Activated effector memory CD4-positive, alpha-beta T cell treated with anti-CD3 and anti-CD28 coated beads, Interleukin-2, amount 50 U/mL, for 16 hours (primary cell): ENCODE results near the gene PDGFB.

Experiments used
- DNase-seq: peaks from one replicate; pipeline ENCODE4 v3.0.0-alpha.2; 2020

The PDGFB gene

DNA sequence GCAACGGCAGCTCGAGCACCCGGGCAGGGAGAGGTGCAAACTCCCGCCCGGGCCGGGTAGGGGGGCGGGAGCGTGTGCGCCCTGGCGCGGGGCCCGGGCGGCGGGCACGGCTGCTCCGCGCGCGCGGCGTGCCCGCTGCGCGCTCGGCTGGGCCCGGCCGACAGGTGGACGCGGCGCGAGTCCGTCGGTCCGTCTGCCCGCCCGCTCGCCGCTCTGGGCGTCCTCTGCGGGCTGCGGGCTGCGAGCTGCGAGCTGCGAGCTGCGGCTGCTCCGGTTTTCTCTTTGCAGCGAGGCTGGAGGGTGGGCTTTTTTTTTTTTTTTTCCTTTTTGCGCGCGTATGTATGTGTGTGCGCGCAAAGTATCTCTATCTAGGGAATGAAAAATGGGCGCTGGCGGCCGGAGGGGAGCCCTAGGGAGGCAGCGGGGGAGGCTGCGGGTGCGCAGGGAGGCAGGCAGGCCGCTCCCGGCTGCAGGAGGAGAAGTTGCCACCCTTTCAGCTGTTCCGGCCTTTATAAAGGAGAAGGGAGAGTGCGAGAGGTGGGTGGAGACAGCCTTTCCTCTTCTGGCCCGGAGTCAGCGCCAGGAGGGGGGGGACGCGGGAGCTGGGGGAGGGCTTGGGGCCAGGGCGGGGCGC, at the start of gene PDGFB:
Gene PDGFB (minus strand): TSS at position 487 of the 634 bp plus-strand sequence. CDS start 1,019 bp downstream, outside the sequence.
- no peak for DNase-seq

GRCh38 chr22:39293766-39294368, 49.1 kb upstream of the PDGFB start:
- no peak for DNase-seq

GRCh38 chr22:39292561-39293074, 47.8 kb upstream of the PDGFB start:
- no peak for DNase-seq

GRCh38 chr22:39292031-39292462, 47.3 kb upstream of the PDGFB start:
- no peak for DNase-seq

DNA sequence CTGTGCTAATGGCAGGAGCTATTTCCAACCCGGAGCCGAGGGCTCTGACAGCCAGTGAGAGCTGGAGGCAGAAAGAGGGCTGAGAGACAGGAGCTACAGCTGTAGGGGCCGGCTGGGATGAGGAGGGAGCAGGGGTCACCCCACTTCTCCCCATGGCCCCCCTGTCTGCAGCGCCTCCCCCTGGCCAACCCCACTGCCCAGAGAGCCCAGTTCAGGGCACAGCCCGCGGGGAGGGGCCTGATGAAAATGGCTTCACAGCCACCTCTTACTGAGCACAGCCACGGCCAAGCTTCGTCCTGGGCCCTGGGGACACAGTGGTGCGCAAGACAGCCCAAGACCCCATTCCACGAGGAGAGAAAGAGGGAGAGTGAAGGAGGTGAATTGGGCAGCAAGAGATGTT, 46.7 kb upstream of the PDGFB start:
- no peak for DNase-seq

DNA sequence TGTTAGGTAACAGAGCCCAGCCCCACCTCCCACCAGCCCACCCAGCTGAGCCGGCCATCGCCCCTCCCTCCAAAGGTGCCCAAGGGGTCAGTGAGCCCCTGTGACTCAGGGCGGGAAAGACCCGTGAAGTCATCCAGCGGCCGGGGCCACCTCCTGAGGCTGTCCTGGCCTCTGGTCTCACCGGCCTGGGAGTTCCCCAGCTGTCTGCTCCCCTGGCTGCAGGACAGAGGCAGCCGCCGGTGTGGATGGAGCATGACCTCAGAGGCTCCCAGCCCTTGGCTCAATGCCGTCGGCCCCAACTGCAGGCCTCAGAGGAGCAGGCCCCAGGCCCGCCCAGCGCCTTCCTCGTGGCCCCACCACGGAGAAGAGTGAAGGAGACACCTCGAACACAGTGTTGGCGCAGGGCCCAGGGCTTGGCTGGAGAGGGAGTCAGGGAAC, 46.0 kb upstream of the PDGFB start:
- no peak for DNase-seq

DNA sequence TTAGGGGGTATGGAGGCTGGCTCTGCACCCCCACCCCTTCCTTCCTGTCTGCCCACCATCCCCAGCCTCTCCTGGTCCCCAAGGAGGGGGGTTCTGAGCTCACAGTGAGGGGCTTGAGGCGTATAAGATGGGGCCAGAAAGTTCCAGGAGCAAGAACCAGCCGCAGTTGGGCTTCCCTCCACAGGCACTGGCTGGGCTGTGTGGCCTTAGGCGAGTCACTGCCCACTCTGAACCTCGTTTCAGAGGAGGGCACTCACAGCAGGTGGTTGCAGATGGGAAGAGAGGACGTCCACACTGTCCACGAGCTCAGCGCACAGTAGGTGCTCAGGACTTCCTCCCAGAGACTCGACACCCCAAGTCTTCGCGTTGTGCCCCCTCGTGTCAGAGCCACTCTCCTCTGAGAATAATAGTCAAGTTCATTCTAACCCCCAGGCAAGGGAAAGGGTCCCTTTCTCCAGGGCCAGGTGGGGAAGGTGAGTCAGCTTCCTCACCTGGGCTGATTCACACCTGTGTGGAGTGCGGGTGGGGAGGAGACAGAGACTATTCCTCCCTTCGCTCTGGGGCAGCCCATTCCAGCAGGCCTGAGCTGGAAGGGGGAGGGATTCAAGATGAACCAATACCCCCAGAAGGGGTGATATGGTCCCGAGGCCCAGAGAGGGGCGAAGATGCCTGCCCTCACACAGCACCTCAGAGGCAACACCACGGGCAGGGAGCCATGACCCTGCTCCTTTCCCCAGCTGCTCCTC, 45.4 kb upstream of the PDGFB start:
- no peak for DNase-seq

GRCh38 chr22:39289533-39289932, 44.8 kb upstream of the PDGFB start:
- no peak for DNase-seq

GRCh38 chr22:39288135-39288898, 43.5 kb upstream of the PDGFB start:
- DNase-seq: no peak

- DNase-seq: no peak
These were observed 42.4 kb upstream of the PDGFB start for GRCh38 chr22:39287076-39287725.

- no peak for DNase-seq
These were observed 40.2 kb upstream of the PDGFB start for GRCh38 chr22:39284983-39285382.

DNA sequence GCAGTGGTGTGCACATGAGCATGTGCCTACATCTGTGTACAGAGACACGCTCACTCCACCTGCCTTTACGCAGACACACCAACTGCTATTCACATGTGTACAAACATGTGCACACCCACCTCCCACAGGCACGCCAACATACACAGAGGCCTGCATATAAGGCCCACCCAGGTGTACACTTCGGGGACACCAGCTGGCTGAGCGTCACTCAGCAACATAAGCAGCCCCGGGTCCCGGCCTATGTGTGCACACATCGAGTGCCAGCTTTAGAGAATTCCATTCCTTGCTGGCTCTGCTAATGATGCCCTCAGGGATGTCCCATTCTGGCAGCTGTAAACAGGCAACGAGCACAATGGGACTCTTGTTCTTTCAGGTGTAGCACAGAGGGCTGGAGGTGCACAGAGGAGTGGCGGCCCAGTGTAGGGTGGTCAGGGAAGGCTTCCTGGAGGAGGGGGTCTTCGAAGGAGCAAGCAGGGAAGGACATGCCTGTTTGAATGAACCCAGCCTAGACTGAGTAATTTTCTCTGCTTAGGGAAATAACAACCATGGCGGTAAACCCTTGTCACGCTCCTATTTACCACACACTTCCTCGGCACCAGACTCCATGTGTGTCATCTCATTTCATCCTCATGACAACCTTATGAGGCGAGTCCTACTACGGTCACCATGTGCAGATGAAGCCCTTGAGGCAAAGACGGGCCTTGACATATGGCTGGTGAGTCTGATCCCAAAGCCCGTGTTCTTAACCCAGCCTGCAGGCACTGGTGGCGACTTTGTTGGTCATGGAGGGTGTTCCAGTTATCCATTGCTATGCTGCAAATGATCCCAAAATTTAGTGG, 39.6 kb upstream of the PDGFB start:
- DNase-seq: no peak

- no peak for DNase-seq
These were observed 38.8 kb upstream of the PDGFB start for GRCh38 chr22:39283322-39284141.

DNA sequence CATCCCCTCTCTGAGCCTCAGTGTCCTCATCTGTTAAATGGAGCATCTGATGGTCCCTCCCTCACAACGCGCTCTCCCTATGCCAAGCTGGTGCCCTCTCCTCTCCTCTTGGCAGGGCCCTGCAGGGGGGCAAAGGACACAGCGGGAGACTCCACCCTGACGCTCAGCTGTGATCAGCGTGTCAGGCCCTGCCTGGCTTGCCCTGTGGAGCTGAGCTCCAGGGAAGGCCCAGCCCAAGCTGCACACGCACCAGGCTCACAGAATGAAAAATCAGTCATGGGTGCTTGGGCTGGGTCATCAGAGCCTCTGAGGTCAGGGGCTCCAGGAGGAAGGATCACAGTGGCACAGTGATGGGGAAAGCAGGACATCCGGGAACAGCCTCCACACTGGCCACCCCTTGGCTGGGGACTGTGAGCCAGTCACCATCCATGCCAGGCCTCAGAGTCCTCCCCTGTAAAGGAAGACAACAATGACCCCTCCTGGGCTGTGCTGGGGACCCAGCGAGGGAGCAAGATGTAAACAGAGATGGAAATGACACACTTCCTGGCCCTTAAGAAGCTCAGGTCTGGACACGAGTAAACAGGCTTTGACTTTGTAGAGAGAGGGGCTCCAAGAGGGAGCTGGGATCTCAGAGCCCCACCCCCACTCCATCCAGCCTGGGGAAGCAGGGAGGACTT, 38.0 kb upstream of the PDGFB start:
- DNase-seq: no peak

DNA sequence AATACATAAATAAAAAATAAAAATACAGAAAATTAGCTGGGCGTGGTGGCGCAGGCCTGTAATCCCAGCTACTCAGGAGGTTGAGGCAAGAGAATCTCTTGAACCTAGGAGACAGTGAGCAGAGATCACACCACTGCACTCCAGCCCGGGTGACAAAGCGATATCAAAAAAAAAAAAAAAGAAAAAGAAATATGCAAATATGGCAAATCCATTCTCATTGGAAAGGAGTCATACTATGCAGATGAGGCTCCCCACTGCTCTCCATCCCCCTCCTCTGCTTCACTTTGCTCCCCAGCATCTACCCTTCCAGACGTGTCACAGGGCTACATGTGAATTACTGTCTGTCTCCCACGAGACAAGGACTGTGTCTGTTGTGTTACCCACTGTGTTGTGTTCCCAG, 36.3 kb upstream of the PDGFB start:
- no peak for DNase-seq

GRCh38 chr22:39280250-39280649, 35.5 kb upstream of the PDGFB start:
- DNase-seq: no peak

DNA sequence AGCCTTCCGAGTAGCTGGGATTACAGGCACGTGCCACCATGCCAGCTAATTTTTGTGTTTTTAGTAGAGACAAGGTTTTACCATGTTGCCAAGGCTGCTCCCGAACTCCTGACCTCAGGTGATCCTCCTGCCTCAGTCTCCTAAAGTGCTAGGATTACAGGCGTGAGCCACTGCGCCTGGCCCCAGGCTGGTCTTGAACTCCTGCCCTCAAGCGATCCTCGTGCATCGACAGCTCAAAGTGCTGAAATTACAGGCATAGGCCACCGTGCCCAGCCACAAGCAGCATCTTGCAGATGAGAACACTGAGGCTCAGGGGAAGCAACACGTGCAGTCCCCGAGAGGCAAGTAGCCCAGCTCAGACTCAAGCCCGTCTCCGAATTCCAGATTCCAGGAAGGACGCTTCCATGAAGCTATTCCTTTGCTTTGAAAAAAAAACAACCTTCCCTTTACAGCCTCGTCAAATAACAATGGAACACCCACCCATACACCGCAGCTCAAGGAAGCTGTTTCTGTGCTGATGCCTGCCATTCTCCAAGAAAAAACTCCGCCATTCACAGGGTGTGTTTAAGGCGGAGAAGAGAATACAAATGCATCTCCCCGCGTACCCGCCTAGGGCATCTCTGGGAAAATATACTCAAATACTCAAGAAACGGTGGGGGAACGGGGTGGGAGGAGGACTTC, 34.5 kb upstream of the PDGFB start:
- no peak for DNase-seq

GRCh38 chr22:39278040-39278439, 33.3 kb upstream of the PDGFB start:
- no peak for DNase-seq

DNA sequence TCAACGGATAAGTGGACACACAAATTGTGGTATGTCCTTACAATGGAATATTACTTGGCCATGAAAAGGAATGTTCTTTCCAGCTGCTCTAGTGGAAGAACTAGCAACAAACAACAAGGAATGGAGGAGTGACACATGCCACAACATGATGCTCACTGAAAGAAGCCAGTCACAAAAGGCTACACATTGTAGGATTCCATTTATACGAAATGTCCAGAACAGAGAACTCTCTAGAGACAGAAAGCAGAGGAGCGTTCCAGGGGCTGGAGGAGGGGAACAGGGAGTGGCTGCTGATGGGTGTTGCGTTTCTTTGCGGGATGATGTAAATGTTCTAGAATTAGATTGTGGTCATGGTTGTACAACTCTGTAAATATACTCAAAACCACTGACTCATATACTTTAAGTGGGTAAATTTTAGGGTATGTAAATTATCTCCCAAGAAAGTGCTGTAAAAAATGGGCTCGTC, 32.4 kb upstream of the PDGFB start:
- no peak for DNase-seq
